Omental fat pad (tissue), 4 donors: ENCODE measurements around the gene SMURF2. TPM values are rescaled to one million over a fixed set of nuclear protein-coding genes. Genes with fewer than 3 reads are reported as not detected.

ENCODE experiments used
- ATAC-seq: fragments of 150-250 bp; one replicate; pipeline ENCODE4 v1.9.1; 2016; ENCODE audit warnings: mild to moderate bottlenecking, moderate library complexity; ENCODE audit not compliant: low FRiP score
- DNase-seq: peaks from one replicate; pipeline ENCODE4 v3.0.0-alpha.2; 2019; ENCODE audit warnings: low spot score
- total RNA-seq, 4 donors: library from RNA; depleted of rRNA; stranded (reverse); fragments of >200 nt; gene quantifications; one replicate each; pipeline ENCODE4 v1.1.0, GENCODE V29; 2016
- TF ChIP-seq, protein P1 (sequence below), 3 donors: fragments of 450-650 bp; IDR thresholded peaks; one replicate each; pipeline ENCODE4 v1.5.1; 2016 to 2017; ENCODE audit warnings: antibody characterized with exemption in 3 of 3, mild to moderate bottlenecking in 3 of 3, moderate library complexity in 2 of 3

The SMURF2 gene
- total RNA-seq, 4 donors from 2014 or later: 26.8 to 38.1 (median 29.5) TPM

DNA sequence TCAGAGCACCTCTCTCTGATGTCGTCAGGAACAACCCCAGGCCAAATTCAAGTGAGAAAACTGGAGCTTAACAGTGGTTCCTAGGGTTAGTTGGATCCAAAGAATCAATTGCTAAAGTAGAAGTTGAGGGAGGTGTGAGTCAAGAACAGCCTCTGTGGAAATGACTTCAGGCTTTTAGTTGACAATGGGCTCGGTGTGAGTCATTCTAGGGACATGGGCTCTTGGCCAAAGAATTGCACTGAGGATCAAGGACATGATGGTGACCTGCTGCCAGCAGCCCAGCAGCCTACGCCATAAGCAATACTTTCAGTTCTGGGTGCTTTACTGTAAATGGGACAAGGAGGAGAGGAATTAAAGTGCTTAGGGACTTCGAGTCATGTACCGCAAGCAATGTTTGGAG, 32.1 kb upstream of the SMURF2 start:
- TF ChIP-seq, protein P1, sequence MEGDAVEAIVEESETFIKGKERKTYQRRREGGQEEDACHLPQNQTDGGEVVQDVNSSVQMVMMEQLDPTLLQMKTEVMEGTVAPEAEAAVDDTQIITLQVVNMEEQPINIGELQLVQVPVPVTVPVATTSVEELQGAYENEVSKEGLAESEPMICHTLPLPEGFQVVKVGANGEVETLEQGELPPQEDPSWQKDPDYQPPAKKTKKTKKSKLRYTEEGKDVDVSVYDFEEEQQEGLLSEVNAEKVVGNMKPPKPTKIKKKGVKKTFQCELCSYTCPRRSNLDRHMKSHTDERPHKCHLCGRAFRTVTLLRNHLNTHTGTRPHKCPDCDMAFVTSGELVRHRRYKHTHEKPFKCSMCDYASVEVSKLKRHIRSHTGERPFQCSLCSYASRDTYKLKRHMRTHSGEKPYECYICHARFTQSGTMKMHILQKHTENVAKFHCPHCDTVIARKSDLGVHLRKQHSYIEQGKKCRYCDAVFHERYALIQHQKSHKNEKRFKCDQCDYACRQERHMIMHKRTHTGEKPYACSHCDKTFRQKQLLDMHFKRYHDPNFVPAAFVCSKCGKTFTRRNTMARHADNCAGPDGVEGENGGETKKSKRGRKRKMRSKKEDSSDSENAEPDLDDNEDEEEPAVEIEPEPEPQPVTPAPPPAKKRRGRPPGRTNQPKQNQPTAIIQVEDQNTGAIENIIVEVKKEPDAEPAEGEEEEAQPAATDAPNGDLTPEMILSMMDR (IDR thresholded peaks at IDR 0.05): no peak
- ATAC-seq (peak; percentile 56), DNase-seq (peak; percentile 32)

GRCh38 chr17:64692187-64692586, 30.1 kb upstream of the SMURF2 start:
- DNase-seq: no peak
- TF ChIP-seq, protein P1 (IDR thresholded peaks at IDR 0.05): no peak
- no peak for ATAC-seq

DNA sequence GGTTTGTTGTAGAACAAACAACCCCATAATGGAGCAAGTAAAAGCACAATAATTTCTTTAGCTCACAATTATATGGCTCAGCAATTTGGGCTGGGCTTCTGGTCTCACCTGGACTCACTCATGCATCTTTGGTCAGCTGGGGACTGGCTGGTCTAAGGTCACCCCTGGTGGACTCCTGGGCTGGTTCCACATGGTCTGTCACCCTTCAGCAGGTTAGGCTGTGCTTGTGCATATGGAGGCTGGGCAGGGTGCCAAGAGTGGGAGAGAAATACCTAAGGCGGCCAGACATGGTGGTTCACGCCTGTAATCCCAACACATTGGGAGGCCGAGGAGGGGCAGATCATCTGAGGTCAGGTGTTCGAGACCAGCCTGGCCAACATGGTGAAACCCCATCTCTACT, 27.0 kb upstream of the SMURF2 start:
- TF ChIP-seq, protein P1 (IDR thresholded peaks at IDR 0.05): no peak
- DNase-seq (no peak), ATAC-seq (no peak)

- TF ChIP-seq, protein P1 (IDR thresholded peaks at IDR 0.05): no peak
- DNase-seq: no peak
- no peak for ATAC-seq
Measured at GRCh38 chr17:64688481-64688880, 26.4 kb upstream of the SMURF2 start.

- no peak for DNase-seq
- TF ChIP-seq, protein P1 (IDR thresholded peaks at IDR 0.05): no peak
- no peak for ATAC-seq
Measured at GRCh38 chr17:64687961-64688360, 25.9 kb upstream of the SMURF2 start.

GRCh38 chr17:64687376-64687775, 25.3 kb upstream of the SMURF2 start:
- TF ChIP-seq, protein P1 (IDR thresholded peaks at IDR 0.05): no peak
- DNase-seq (no peak), ATAC-seq (no peak)

- TF ChIP-seq, protein P1 (IDR thresholded peaks at IDR 0.05): no peak
- ATAC-seq: no peak
Measured at GRCh38 chr17:64686705-64687104, 24.6 kb upstream of the SMURF2 start.

More at GRCh38 chr17:64686705-64687104, 24.6 kb upstream of the SMURF2 start:
- DNase-seq: no peak
